ENCODE results near the gene REEP2.

REEP2 gene

GRCh38 chr5:138448481-138449398, 9.9 kb downstream of the REEP2 start:
- WGBS, 2 donors (ENCODE audit: extremely low coverage in 2 of 2, insufficient read length in 2 of 2, insufficient replicate concordance in 1 of 2) = no CpG with 5 or more reads among the region's 9 CpGs
- no peak for DNase-seq (ENCODE audit: low spot score)
- H3K36me3 ChIP-seq (replicated peaks in 1 of 2; ENCODE audit: control insufficient read depth in 2 of 2, insufficient read depth in 2 of 2, low read length in 2 of 2) = peaks cover 3 to 14% of the 10 kb centered on the region in 2 donors

GRCh38 chr5:138449501-138450239, 10.8 kb downstream of the REEP2 start:
- Histone ChIP-seq H4K91ac (ENCODE audit: low read depth, low read length, poor library complexity) (peak overlapping the region; percentile 34), H3K4me2 (ENCODE audit: insufficient read depth, low read length, poor library complexity, severe bottlenecking) (peak overlapping the region; percentile 47), H2AK5ac (ENCODE audit: low read depth, low read length) (peak overlapping the region; percentile 65), H2BK5ac (ENCODE audit: low read length) (no peak overlapping the region), H3K23ac (ENCODE audit: low read depth, low read length, poor library complexity) (no peak overlapping the region), H4K8ac (ENCODE audit: low read depth, low read length) (no peak overlapping the region), H3K4me1 (ENCODE audit: control insufficient read depth in 2 of 2, insufficient read depth in 1 of 2, low read depth in 1 of 2, low read length in 2 of 2) (peaks cover 18 to 21% of the 10 kb centered on the region in 2 donors), H3K27ac (replicated peaks; ENCODE audit: low read length) (no peak overlapping the region), H2BK12ac (ENCODE audit: low read length) (peak overlapping the region; percentile 14), H3K9ac (ENCODE audit: low read depth, low read length, poor library complexity) (no peak overlapping the region), H3K27me3 (ENCODE audit: control insufficient read depth in 3 of 3, insufficient read depth in 3 of 3, low read depth in 1 of 3, low read length in 3 of 3) (no peaks in the 10 kb centered on the region), H3K4me3 (ENCODE audit: low read length in 2 of 2) (peak overlapping the region in 1 of 2 donors; percentile 49), H3K14ac (ENCODE audit: low read length) (no peak overlapping the region), H2BK120ac (ENCODE audit: low read depth, low read length) (no peak overlapping the region), H3K36me3 (replicated peaks in 1 of 2; ENCODE audit: control insufficient read depth in 2 of 2, insufficient read depth in 2 of 2, low read length in 2 of 2) (peaks cover 0 to 6% of the 10 kb centered on the region in 2 donors), H3K9me3 (replicated peaks in 1 of 2; ENCODE audit: control insufficient read depth in 2 of 2, insufficient read depth in 1 of 2, low read depth in 1 of 2, low read length in 2 of 2) (no peaks in the 10 kb centered on the region), H2BK15ac (ENCODE audit: low read length) (peak overlapping the region; percentile 65), H3K79me1 (ENCODE audit: low read depth, low read length) (no peaks in the 10 kb centered on the region), H3K4ac (ENCODE audit: low read length) (no peak overlapping the region), H3K18ac (ENCODE audit: low read length) (peak overlapping the region; percentile 73), H2AFZ (ENCODE audit: low read length) (peak overlapping the region; percentile 90)
- no CpG with 5 or more reads among the region's 22 CpGs for WGBS, 2 donors (ENCODE audit: extremely low coverage in 2 of 2, insufficient read length in 2 of 2, insufficient replicate concordance in 1 of 2)
- peak; percentile 86 for DNase-seq (ENCODE audit: low spot score)

More at GRCh38 chr5:138448481-138449398, 9.9 kb downstream of the REEP2 start:
- H3K27me3 ChIP-seq (ENCODE audit: control insufficient read depth in 3 of 3, insufficient read depth in 3 of 3, low read depth in 1 of 3, low read length in 3 of 3) = no peaks in the 10 kb centered on the region
- H3K14ac ChIP-seq (ENCODE audit: low read length) = no peak overlapping the region
- peak overlapping the region; percentile 65 for H2BK15ac ChIP-seq (ENCODE audit: low read length)
- H3K4me3 ChIP-seq (ENCODE audit: low read length in 2 of 2) = peak overlapping the region in 1 of 2 donors; percentile 49
- peak overlapping the region; percentile 73 for H3K18ac ChIP-seq (ENCODE audit: low read length)
- no peaks in the 10 kb centered on the region for H3K79me1 ChIP-seq (ENCODE audit: low read depth, low read length)
- no peak overlapping the region for H3K23ac ChIP-seq (ENCODE audit: low read depth, low read length, poor library complexity)
- no peak overlapping the region for H4K8ac ChIP-seq (ENCODE audit: low read depth, low read length)
- no peak overlapping the region for H3K4ac ChIP-seq (ENCODE audit: low read length)
- peaks cover 18 to 21% of the 10 kb centered on the region in 2 donors for H3K4me1 ChIP-seq (ENCODE audit: control insufficient read depth in 2 of 2, insufficient read depth in 1 of 2, low read depth in 1 of 2, low read length in 2 of 2)
- no peaks in the 10 kb centered on the region for H3K9me3 ChIP-seq (replicated peaks in 1 of 2; ENCODE audit: control insufficient read depth in 2 of 2, insufficient read depth in 1 of 2, low read depth in 1 of 2, low read length in 2 of 2)
- no peak overlapping the region for H3K9ac ChIP-seq (ENCODE audit: low read depth, low read length, poor library complexity)
- H2AK5ac ChIP-seq (ENCODE audit: low read depth, low read length) = peak overlapping the region; percentile 89
- H2AFZ ChIP-seq (ENCODE audit: low read length) = peak overlapping the region; percentile 90
- H2BK12ac ChIP-seq (ENCODE audit: low read length) = no peak overlapping the region
- no peak overlapping the region for H3K27ac ChIP-seq (replicated peaks; ENCODE audit: low read length)
- no peak overlapping the region for H3K4me2 ChIP-seq (ENCODE audit: insufficient read depth, low read length, poor library complexity, severe bottlenecking)
- H2BK5ac ChIP-seq (ENCODE audit: low read length) = peak overlapping the region; percentile 7
- H2BK120ac ChIP-seq (ENCODE audit: low read depth, low read length) = no peak overlapping the region
- no peak overlapping the region for H4K91ac ChIP-seq (ENCODE audit: low read depth, low read length, poor library complexity)

- Histone ChIP-seq H2BK120ac (ENCODE audit: low read depth, low read length) (no peak overlapping the region), H4K91ac (ENCODE audit: low read depth, low read length, poor library complexity) (no peak overlapping the region), H3K27ac (replicated peaks; ENCODE audit: low read length) (no peak overlapping the region), H3K4me1 (ENCODE audit: control insufficient read depth in 2 of 2, insufficient read depth in 1 of 2, low read depth in 1 of 2, low read length in 2 of 2) (peaks cover 21 to 23% of the 10 kb centered on the region in 2 donors), H2BK5ac (ENCODE audit: low read length) (no peak overlapping the region), H3K9me3 (replicated peaks in 1 of 2; ENCODE audit: control insufficient read depth in 2 of 2, insufficient read depth in 1 of 2, low read depth in 1 of 2, low read length in 2 of 2) (no peaks in the 10 kb centered on the region), H4K8ac (ENCODE audit: low read depth, low read length) (no peak overlapping the region), H2BK12ac (ENCODE audit: low read length) (peak overlapping the region; percentile 42), H3K4me3 (ENCODE audit: low read length in 2 of 2) (no peak overlapping the region), H3K18ac (ENCODE audit: low read length) (no peak overlapping the region), H3K9ac (ENCODE audit: low read depth, low read length, poor library complexity) (no peak overlapping the region), H3K79me1 (ENCODE audit: low read depth, low read length) (no peaks in the 10 kb centered on the region), H3K36me3 (replicated peaks in 1 of 2; ENCODE audit: control insufficient read depth in 2 of 2, insufficient read depth in 2 of 2, low read length in 2 of 2) (peaks cover 0 to 1% of the 10 kb centered on the region in 2 donors), H3K4ac (ENCODE audit: low read length) (no peak overlapping the region), H2AK5ac (ENCODE audit: low read depth, low read length) (no peak overlapping the region), H3K23ac (ENCODE audit: low read depth, low read length, poor library complexity) (no peak overlapping the region), H3K14ac (ENCODE audit: low read length) (no peak overlapping the region), H3K4me2 (ENCODE audit: insufficient read depth, low read length, poor library complexity, severe bottlenecking) (no peak overlapping the region), H3K27me3 (ENCODE audit: control insufficient read depth in 3 of 3, insufficient read depth in 3 of 3, low read depth in 1 of 3, low read length in 3 of 3) (no peaks in the 10 kb centered on the region), H2BK15ac (ENCODE audit: low read length) (no peak overlapping the region), H2AFZ (ENCODE audit: low read length) (no peak overlapping the region)
- WGBS, 2 donors (ENCODE audit: extremely low coverage in 2 of 2, insufficient read length in 2 of 2, insufficient replicate concordance in 1 of 2) = no CpG with 5 or more reads among the region's 5 CpGs
- DNase-seq (ENCODE audit: low spot score) = no peak
These were observed 12.1 kb downstream of the REEP2 start for GRCh38 chr5:138450971-138451370.

GRCh38 chr5:138452720-138453119, 13.9 kb downstream of the REEP2 start:
- Histone ChIP-seq H3K23ac (ENCODE audit: low read depth, low read length, poor library complexity) (peak overlapping the region; percentile 57), H3K14ac (ENCODE audit: low read length) (no peak overlapping the region)
- WGBS, 2 donors (ENCODE audit: extremely low coverage in 2 of 2, insufficient read length in 2 of 2, insufficient replicate concordance in 1 of 2) = no CpG with 5 or more reads among the region's 6 CpGs

More at GRCh38 chr5:138452720-138453119, 13.9 kb downstream of the REEP2 start:
- Histone ChIP-seq H2BK12ac (ENCODE audit: low read length) (no peak overlapping the region), H2AFZ (ENCODE audit: low read length) (no peak overlapping the region), H4K8ac (ENCODE audit: low read depth, low read length) (no peak overlapping the region), H3K4me3 (ENCODE audit: low read length in 2 of 2) (no peak overlapping the region), H3K27ac (replicated peaks; ENCODE audit: low read length) (no peak overlapping the region), H3K27me3 (ENCODE audit: control insufficient read depth in 3 of 3, insufficient read depth in 3 of 3, low read depth in 1 of 3, low read length in 3 of 3) (no peaks in the 10 kb centered on the region), H3K79me1 (ENCODE audit: low read depth, low read length) (no peaks in the 10 kb centered on the region), H3K9me3 (replicated peaks in 1 of 2; ENCODE audit: control insufficient read depth in 2 of 2, insufficient read depth in 1 of 2, low read depth in 1 of 2, low read length in 2 of 2) (no peaks in the 10 kb centered on the region), H2BK120ac (ENCODE audit: low read depth, low read length) (no peak overlapping the region), H4K91ac (ENCODE audit: low read depth, low read length, poor library complexity) (no peak overlapping the region), H3K18ac (ENCODE audit: low read length) (peak overlapping the region; percentile 65), H2AK5ac (ENCODE audit: low read depth, low read length) (no peak overlapping the region), H3K4ac (ENCODE audit: low read length) (no peak overlapping the region), H3K9ac (ENCODE audit: low read depth, low read length, poor library complexity) (no peak overlapping the region), H3K4me1 (ENCODE audit: control insufficient read depth in 2 of 2, insufficient read depth in 1 of 2, low read depth in 1 of 2, low read length in 2 of 2) (peaks cover 21 to 23% of the 10 kb centered on the region in 2 donors), H3K4me2 (ENCODE audit: insufficient read depth, low read length, poor library complexity, severe bottlenecking) (no peak overlapping the region), H3K36me3 (replicated peaks in 1 of 2; ENCODE audit: control insufficient read depth in 2 of 2, insufficient read depth in 2 of 2, low read length in 2 of 2) (no peaks in the 10 kb centered on the region), H2BK15ac (ENCODE audit: low read length) (no peak overlapping the region), H2BK5ac (ENCODE audit: low read length) (no peak overlapping the region)
- no peak for DNase-seq (ENCODE audit: low spot score)
